Femur (tissue), 1 donor: ENCODE data around the gene GTPBP10.
"Not testable (repeated sequence)": the region's sequence is repeated elsewhere in the genome, so short reads cannot be mapped to it uniquely, and the experiment has no call there.

Experiments used
- DNase-seq: peaks from one replicate; pipeline ENCODE4 v3.0.0-alpha.2; 2017

GTPBP10 gene

DNA sequence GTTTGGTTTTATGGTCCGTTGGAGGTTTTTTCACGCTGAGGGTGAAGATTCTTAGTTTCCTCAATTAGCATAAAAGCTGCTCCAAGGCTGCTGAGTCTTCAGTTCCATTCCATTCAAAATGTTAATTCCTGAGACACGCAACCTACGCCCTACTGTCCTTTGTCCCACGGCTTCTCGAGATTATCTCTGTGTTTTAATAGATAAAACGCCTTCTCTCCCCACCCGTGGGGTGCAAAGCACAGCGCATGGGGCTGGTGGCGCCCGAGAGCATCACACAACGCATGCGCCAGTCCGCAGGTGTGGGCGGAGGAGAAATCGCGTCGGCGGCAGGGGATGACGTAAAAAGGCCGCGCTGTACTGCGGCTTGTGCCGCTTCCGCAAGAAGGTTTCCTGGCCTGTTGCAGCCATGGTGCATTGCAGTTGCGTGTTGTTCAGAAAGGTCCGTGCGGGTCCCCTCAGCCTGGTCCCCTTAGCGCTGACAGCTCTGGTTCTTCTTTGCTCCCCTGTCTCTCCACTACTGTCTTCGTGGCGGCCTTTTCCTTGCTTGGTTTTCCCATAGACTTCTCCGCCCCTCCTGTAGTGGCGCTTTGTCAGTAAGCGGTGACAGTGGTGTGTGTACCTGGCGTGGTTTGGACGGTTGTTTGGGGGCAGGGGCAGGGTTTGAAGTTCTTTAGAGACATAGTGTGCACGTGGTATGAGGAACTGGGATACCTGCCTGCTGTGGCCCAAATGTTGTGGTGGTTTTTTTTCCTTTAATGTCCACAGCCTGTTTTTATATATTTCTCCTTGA is at the start of gene GTPBP10:
GTPBP10 (plus strand) TSS at position 381 of the 790 bp plus-strand sequence; CDS start at position 407, 26 bp downstream.
- peak; percentile 97 for DNase-seq

- no peak for DNase-seq
Measured at GRCh38 chr7:90298145-90299038, 48.1 kb upstream of the GTPBP10 start.

GRCh38 chr7:90303241-90303640 is 43.3 kb upstream of the GTPBP10 start:
- no peak for DNase-seq

- DNase-seq: no peak
Measured at GRCh38 chr7:90309872-90310271, 36.6 kb upstream of the GTPBP10 start.

- no peak for DNase-seq
Measured at GRCh38 chr7:90311175-90311574, 35.3 kb upstream of the GTPBP10 start.

DNA sequence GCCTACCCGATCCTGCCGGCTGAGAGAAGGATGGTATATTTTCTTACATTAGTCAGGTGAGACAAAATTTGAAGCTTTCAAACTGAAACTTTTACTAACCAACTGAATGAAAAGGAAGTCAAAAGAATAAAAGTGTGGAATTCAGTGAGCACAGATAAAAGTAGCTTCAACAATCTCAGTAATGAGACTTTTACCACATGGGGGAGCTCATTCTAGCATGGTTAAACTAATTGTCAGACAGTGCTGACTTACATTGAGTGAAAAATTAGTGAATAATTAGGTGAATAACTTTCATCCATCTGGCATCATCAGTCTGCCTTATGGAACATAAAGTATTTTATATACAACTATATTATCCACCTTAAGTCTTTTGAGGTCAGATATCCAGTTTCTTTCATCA is 33.8 kb upstream of the GTPBP10 start:
- no peak for DNase-seq

- no peak for DNase-seq
Measured at GRCh38 chr7:90313907-90314306, 32.6 kb upstream of the GTPBP10 start.

DNA sequence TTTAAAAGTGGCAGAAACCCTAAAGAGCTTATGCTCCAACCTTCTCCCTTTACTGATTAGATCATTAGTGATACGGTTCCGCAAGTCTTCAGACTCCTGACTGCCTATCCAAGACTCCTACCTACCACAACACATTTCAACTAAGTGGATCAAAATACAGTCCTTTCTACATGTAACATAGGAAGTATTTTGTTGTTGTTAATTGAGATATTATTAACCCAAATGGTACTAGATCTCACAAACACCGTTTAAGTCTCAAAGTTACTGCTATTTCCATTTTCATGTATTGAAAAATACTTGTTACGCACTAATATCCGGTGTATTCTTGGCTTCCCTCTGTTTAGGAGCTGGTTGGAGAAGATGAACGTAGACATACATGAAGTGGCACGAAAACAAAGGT is 26.5 kb upstream of the GTPBP10 start:
- DNase-seq: no peak

DNA sequence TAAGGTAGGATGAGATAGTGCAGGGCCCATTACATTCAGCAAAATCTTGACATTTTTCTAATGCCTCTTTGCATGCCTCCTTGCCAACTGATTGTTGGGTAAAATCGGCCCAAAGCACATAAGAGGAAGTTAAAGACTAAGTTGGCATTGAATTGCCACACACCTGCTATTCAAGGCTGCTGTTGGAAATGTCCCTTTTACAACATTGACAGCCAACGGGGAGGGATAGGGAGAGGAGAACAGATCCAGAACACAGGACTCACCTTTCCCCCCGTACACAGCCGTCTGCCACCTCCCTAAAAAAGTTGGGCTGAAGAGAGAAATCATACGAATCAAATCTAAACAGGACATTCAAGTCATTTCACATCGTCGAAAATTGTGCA is 26.1 kb upstream of the GTPBP10 start:
- DNase-seq: no peak

GRCh38 chr7:90320801-90321494 is 25.6 kb upstream of the GTPBP10 start, which contains the start of gene FAM237B:
TSS of gene FAM237B (minus strand) at chr7:90321304. CDS start at chr7:90319748, 1,556 bp downstream.
- no peak for DNase-seq

- DNase-seq: no peak
Measured at GRCh38 chr7:90322837-90323236, 23.7 kb upstream of the GTPBP10 start.

DNA sequence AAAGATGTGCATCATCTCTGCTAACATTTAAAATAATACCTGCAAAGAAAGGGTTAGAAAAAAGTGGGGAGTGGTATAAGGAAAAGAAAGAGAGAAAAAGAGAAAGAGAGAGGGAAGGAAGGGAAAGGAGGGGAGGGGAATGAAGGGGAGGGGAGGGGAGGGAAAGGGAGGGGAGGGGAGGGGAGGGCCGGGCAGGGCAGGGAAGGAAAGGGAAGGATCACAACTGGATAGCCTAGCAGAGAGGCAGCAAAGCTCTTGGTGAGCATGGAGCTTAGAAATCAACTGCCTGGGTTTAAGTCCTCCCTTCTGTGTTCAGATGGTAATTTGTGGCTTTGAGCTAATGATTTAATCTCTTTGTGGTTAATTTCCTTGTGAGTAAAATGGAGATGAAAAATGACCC is 20.0 kb upstream of the GTPBP10 start:
- DNase-seq: no peak

DNA sequence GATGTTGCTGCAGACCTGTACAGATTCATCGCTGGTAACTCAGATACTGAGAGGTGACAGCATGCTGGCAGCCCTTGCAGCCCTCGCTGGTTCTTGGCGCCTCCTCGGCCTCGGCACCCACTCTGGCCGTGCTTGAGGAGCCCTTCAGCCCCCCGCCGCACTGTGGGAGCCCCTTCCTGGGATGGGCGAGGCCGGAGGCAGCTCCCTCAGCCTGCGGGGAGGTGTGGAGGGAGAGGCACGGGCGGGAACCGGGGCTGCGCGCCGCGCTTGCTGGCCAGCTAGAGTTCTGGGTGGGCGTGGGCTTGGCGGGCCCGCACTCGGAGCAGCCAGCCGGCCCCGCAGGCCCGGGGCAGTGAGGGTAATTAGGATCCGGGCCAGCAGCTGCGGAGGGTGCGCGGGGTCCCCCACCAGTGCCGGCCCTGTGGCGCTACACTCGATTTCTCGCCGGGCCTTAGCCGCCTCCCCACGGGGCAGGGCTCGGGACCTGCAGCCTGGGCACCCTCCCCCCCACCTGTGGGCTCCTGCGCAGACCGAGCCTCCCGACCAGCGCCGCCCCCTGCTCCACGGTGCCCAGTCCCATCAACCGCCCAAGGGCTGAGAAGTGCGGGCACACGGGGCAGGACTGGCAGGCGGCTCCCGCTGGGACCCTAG is 12.2 kb upstream of the GTPBP10 start:
- DNase-seq: no peak

DNA sequence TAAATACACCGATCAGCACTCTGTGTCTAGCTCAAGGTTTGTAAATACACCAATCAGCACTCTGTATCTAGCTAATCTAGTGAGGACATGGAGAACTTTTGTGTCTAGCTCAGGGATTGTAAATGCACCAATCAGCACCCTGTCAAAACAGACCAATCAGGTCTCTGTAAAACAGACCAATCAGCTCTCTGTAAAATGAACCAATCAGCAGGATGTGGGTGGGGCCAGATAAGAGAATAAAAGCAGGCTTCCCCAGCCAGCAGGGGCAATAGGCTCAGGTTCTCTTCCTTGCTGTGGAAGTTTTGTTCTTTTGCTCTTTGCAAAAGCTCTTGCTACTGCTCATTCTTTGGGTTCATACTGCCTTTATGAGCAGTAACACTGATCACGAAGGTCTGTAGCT is 11.6 kb upstream of the GTPBP10 start:
- DNase-seq: not testable (repeated sequence)

- DNase-seq: no peak
Measured at GRCh38 chr7:90337106-90337505, 9.4 kb upstream of the GTPBP10 start.

DNA sequence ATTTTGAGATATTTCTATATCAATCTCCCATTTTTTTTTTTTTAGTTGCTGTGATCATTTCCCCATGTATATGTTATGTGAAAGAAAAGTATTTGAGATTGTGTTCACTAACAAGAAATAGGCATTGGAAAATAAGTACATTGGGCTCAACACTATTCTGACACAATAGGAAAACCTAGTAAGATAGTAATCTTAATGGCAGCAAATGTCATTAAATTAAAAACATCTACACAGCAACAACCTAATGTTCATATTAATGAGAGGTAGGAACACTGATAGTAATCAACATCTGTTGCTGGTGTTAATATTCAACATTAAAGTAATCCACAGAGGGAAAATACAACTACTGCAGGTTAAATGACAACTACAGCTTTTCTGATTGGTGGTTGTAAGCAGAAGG is 1.5 kb upstream of the GTPBP10 start:
- no peak for DNase-seq

DNA sequence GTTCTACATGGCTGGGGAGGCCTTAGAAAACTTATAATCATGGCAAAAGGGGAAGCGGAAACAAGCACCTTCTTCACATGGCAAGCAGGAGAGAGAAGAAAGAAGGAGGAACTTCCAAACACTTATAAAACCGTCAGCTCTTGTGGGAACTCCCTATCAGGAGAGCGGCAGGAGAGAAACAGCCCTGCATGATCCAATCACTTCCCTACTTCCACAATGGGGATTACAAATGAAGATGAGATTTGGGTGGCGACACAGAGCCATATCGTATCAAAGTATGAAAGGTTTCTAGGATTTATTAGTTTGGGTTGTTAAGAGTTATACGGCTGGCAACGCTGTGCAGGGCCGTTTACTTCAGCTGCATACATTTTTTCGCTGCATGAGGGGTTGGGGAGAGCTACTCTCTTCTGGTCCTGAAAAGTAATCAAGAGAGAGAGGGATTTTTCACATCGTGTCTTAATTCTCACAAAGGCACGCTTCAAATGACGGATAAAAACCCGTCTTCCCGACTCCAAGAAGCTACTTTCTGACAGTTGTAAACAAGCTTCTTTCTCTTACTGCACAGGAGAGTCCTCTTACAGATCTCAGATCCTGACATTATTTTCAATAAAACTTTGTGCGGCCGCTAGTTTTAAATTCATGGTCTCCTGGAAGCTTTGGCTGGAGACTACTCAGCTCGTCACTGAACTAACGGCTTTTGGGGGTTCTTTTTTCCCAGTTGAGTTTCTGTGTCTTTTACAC is 751 bp upstream of the GTPBP10 start:
- peak; percentile 15 for DNase-seq

DNA sequence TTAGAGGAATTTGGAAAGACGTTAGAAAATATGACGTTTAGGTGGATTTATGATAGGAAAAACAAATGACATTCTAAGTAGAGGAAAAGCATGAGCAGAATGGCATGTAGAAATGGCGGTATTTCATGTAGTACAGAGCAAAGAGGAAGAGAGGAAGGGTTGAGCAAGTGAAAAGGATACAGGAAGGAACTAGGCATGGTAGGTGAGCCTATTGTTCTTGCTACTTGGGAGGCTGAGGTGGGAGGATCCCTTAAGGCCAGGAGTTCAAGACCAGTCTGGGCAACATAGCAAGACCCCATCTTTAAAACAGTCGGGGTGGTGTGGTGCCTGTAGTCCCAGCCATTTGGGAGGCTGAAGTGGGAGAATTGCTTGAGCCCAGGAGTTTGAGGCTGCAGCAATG is 1.2 kb downstream of the GTPBP10 start:
- no peak for DNase-seq

- DNase-seq: no peak
Measured at GRCh38 chr7:90349305-90349704, 2.8 kb downstream of the GTPBP10 start.

GRCh38 chr7:90350032-90350431 is 3.5 kb downstream of the GTPBP10 start:
- DNase-seq: not testable (repeated sequence)

GRCh38 chr7:90351987-90352386 is 5.5 kb downstream of the GTPBP10 start:
- DNase-seq: no peak

DNA sequence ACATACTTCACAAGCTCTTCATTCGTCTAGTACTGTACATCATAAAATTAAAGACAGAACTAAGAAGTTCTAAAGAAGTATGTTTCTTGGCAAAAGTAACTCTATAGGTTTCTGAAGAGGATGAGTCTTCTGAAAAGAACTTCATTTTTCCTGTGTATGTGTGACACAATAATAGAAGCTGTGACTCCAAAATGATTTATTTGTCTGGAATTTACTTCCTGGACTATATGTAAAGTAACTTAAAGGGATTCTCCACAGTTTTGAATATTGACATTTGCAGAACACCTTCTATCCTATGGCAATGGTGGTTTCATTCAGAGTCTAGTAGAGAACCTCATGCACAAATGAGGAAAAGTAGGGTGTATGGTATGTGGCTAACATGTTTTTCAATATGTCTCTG is 36.9 kb downstream of the GTPBP10 start:
- no peak for DNase-seq
